Nephron progenitor cell (in vitro differentiated cells): ENCODE measurements around the gene ARHGAP11A.

Source experiments
- DNase-seq: peaks from one replicate; pipeline ENCODE4 v3.0.0; 2021
- H3K27ac Mint-ChIP-seq: 2 replicates; pipeline ENCODE4 v1.8.0; 2021; ENCODE audit warnings: mild to moderate bottlenecking, moderate library complexity, mixed read lengths
- H3K27me3 Mint-ChIP-seq: 2 replicates; pipeline ENCODE4 v1.8.0; 2021; ENCODE audit warnings: mild to moderate bottlenecking, low read depth, mixed read lengths; ENCODE audit not compliant: poor library complexity
- H3K36me3 Mint-ChIP-seq: 2 replicates; pipeline ENCODE4 v1.8.0; 2021; ENCODE audit warnings: low read depth, mixed read lengths
- H3K4me1 Mint-ChIP-seq: 2 replicates; pipeline ENCODE4 v1.8.0; 2021; ENCODE audit warnings: mixed read lengths
- H3K4me3 Mint-ChIP-seq: 2 replicates; pipeline ENCODE4 v1.8.0; 2021; ENCODE audit warnings: mild to moderate bottlenecking, moderate library complexity, mixed read lengths
- H3K9me3 Mint-ChIP-seq: 2 replicates; pipeline ENCODE4 v1.8.0; 2021; ENCODE audit warnings: mild to moderate bottlenecking, moderate library complexity, mixed read lengths
- CTCF ChIP-seq: fragments of 200-600 bp; sonication (generic); IDR thresholded peaks from 2 replicates; pipeline ENCODE4 v1.5.0; 2021; ENCODE audit warnings: antibody characterized with exemption

The ARHGAP11A gene

GRCh38 chr15:32656496-32656895 lies 41.2 kb downstream of the ARHGAP11A start:
- Mint-ChIP-seq H3K27ac (no peak overlapping the region), H3K36me3 (peaks cover 20% of the 10 kb centered on the region), H3K4me3 (no peak overlapping the region), H3K4me1 (peaks cover 53% of the 10 kb centered on the region), H3K9me3 (no peaks in the 10 kb centered on the region), H3K27me3 (no peaks in the 10 kb centered on the region)
- no peak for DNase-seq
- TF ChIP-seq CTCF, result no peak

GRCh38 chr15:32657198-32657883 lies 42.0 kb downstream of the ARHGAP11A start:
- Mint-ChIP-seq H3K4me1 (peaks cover 46% of the 10 kb centered on the region), H3K36me3 (peaks cover 20% of the 10 kb centered on the region), H3K4me3 (no peak overlapping the region), H3K27ac (no peak overlapping the region), H3K27me3 (no peaks in the 10 kb centered on the region), H3K9me3 (no peaks in the 10 kb centered on the region)
- no peak for TF ChIP-seq CTCF
- no peak for DNase-seq

- H3K4me3 Mint-ChIP-seq, result no peak overlapping the region
- peak overlapping the region; percentile 13 for H3K27ac Mint-ChIP-seq
- no peaks in the 10 kb centered on the region for H3K27me3 Mint-ChIP-seq
Observed at GRCh38 chr15:32657941-32658340, 42.6 kb downstream of the ARHGAP11A start.

GRCh38 chr15:32659340-32660155 lies 44.2 kb downstream of the ARHGAP11A start:
- peaks cover 10% of the 10 kb centered on the region for H3K36me3 Mint-ChIP-seq
- H3K4me3 Mint-ChIP-seq, result peak overlapping the region; percentile 13
- peak overlapping the region; percentile 63 for H3K27ac Mint-ChIP-seq
- H3K9me3 Mint-ChIP-seq, result no peaks in the 10 kb centered on the region
- peak; percentile 24 for DNase-seq
- no peak for TF ChIP-seq CTCF
- no peaks in the 10 kb centered on the region for H3K27me3 Mint-ChIP-seq
- peaks cover 50% of the 10 kb centered on the region for H3K4me1 Mint-ChIP-seq

More at GRCh38 chr15:32657941-32658340, 42.6 kb downstream of the ARHGAP11A start:
- H3K4me1 Mint-ChIP-seq, result peaks cover 50% of the 10 kb centered on the region
- no peak for TF ChIP-seq CTCF
- no peak for DNase-seq
- H3K36me3 Mint-ChIP-seq, result peaks cover 20% of the 10 kb centered on the region
- no peaks in the 10 kb centered on the region for H3K9me3 Mint-ChIP-seq

- peaks cover 11% of the 10 kb centered on the region for H3K36me3 Mint-ChIP-seq
- H3K9me3 Mint-ChIP-seq, result no peaks in the 10 kb centered on the region
- H3K4me3 Mint-ChIP-seq, result no peak overlapping the region
- TF ChIP-seq CTCF, result no peak
- no peak for DNase-seq
- H3K4me1 Mint-ChIP-seq, result peaks cover 25% of the 10 kb centered on the region
- no peaks in the 10 kb centered on the region for H3K27me3 Mint-ChIP-seq
- no peak overlapping the region for H3K27ac Mint-ChIP-seq
Observed at GRCh38 chr15:32663671-32664070, 48.4 kb downstream of the ARHGAP11A start.
